Fibroblast of the conjunctiva (primary cell): ENCODE measurements around the gene TRHDE.
"Not testable (repeated sequence)": the region's sequence is repeated elsewhere in the genome, so short reads cannot be mapped to it uniquely, and the experiment has no call there.

Experiments used
- DNase-seq: peaks from one replicate; pipeline ENCODE4 v3.0.0-alpha.2; 2010; ENCODE audit warnings: low read depth

TRHDE gene

DNA sequence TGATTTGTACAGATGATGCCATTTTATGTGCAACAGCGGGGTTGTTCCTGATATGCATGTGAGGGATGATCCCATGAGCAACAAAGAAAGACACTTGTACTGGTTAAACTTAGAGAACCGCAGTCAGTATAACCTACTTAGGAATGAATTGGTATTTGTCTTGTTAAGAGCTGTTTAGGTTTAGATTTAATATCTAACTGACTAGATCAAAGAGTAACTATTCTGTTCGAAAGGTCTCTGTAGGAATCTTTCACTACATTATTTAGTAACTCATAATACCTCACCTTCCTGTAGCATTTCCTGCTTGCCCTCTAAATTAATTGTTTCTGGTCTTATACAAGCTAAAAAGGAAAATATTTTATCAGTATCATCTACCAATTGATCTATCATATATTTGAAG, 350.4 kb downstream of the TRHDE start:
- no peak for DNase-seq

- DNase-seq = no peak
Observed at GRCh38 chr12:72631926-72632685, 359.9 kb downstream of the TRHDE start.

DNA sequence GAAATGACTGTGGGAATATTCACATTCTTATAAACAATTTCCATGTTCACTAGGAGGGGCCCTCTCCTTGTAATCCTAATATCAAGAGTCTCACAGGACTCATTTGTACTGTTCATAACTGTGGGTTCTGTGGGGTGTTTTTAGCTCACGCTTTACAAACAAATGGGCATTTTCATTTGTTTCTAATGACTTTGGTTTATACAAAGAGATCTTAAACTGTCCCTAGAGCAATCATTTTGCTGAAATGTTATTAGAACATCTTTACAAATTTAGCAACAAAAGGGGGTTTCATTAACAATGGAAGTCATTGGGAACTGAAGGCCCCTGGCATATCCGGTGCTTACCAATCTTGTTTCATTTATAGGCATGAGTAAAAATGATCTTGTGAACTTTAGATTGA, 370.5 kb downstream of the TRHDE start:
- DNase-seq = no peak

GRCh38 chr12:72647139-72647538, 375.0 kb downstream of the TRHDE start:
- DNase-seq = no peak

GRCh38 chr12:72658615-72659014, 386.4 kb downstream of the TRHDE start:
- DNase-seq = no peak

DNA sequence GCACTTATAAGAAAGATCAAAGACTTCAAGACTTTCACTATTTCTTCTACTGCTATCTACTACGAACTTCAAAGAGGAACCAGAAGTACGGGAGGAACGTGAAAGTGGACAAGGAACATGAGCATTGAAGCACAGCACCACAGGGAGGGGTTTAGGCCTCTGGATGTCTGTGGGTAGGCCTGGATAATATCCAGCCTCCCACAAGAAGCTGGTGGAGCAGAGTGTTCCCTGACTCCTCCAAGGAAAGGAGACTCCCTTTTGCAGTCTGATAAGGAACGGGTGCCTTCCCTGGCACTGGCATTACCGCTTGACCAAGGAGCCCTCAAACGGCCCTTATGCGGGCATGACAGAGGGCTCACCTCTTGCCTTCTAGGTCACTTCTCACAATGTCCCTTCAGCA, 388.0 kb downstream of the TRHDE start:
- DNase-seq = not testable (repeated sequence)

DNA sequence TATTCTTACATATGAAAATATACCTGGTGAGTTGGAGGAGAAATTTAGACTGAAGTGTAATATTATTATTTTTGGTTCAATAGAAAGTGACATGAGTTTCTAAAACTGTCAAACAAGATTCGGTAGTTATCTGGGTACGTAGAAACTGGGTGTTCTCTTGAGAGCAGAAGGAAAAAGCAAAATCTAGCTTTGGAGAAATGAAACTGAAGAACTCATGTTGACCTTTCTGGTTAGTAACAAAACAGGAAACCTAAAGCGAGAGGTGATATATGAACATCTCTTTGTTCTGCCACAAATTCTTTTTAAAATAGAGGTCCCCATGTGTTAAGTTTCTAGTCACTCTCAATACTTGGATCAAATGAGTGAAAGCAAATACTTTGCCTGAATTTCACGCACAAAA, 401.7 kb downstream of the TRHDE start:
- DNase-seq = no peak

- no peak for DNase-seq
Observed at GRCh38 chr12:72676556-72676955, 404.4 kb downstream of the TRHDE start.

- DNase-seq = no peak
Observed at GRCh38 chr12:72677139-72677538, 405.0 kb downstream of the TRHDE start.

DNA sequence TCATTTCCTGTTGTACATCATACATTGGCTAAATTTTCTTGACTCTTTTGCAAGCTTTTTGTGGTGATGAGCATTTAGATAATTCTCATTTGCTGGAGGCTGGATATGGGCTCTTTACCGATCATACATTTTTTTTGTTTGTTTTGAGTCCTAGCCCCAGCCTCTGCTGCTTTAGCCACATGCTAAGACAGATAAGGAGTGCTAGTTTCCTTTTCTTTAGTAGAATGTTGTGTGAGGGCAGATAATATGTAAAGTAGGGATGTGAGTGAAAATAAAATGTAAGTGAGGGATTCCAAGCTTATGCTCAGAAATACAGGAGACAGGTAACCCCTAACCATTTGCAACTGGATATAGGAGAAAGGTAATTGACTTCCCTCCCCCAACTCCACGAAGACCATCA, 405.7 kb downstream of the TRHDE start:
- DNase-seq = no peak

GRCh38 chr12:72679147-72679757, 407.1 kb downstream of the TRHDE start:
- no peak for DNase-seq

DNA sequence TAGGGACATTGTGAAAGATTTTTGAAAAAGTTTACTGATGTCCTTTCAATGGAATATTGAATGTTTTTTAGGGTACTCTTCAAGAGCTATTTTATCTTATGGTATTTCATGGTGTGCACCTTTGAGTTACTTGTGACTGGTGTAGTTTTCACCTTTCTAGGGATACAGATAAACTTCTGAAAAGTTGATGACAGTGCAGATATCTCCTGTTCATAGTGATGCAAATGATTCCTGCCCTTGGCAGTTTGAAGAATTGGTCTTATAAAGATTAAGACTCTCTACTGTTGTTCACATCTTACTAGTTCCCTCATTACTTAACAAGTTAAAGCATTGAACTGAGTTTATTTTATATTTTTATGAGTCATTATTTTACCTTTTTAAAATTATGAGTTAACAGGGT, 408.9 kb downstream of the TRHDE start:
- DNase-seq = no peak

DNA sequence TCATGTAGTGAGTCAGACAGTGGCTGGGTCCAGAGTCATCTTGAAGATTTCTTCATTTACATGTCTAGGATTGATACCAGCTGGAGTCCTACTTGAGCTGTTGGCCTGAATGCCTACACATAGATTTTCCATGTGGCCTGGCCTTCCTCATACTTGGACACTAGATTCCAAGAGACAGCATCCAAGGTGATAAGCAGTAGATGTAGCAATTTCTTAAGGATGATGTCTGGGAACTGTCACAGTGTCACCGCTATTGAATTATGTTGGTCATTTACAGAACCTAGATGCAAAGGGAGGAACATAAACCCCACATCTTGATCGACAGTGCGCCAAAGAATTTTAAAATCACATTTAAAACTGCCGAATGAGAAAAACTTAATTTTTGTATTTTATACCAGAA, 412.3 kb downstream of the TRHDE start:
- DNase-seq = no peak

DNA sequence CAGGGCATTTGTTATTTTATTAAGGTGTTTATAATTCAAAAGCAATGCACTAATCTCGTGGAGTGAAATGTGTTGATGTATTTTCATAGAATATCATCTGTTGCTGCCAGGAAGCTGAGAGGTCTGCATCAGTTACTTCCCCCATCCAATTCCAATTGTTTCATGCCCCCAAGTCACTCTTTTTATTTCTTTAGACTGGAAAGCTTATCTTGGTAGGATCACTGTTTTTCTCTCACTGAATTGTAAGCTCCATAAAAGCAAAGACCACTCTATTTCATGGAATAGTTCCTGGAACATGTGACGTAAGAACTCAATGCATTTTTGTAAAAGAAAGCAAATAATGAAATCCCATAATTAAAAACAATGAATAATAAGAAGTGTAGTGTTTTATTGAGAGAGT, 420.2 kb downstream of the TRHDE start:
- no peak for DNase-seq

- DNase-seq = no peak
Observed at GRCh38 chr12:72694193-72694592, 422.0 kb downstream of the TRHDE start.

GRCh38 chr12:72699362-72699761, 427.2 kb downstream of the TRHDE start:
- no peak for DNase-seq

- DNase-seq = not testable (repeated sequence)
Observed at GRCh38 chr12:72712025-72712424, 439.9 kb downstream of the TRHDE start.

DNA sequence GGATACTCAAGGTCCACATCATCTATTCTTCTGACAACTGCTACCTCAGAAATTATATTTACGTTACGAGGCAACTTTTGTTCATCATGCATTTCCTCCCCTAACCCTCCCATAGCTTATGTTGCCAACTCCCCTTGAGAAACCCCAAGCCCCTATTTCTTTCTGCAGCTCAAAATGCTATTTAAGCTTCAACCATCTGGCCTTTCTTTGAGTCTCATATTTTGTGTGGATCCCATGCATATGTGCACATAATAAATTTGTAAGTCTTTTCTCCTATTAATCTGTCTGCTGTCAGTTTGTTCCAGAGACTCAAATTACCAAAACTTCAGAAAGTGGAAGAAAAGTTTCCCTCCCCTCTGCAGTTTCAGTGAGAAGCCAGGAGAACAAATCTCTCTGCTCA, 444.1 kb downstream of the TRHDE start:
- no peak for DNase-seq

GRCh38 chr12:72717036-72717435, 444.9 kb downstream of the TRHDE start:
- no peak for DNase-seq
